Keratinocyte (primary cell): Measurements from ENCODE around the gene RAB3IL1.

Experiments used
- EZH2 ChIP-seq: IDR thresholded peaks from one replicate; pipeline ENCODE4 v1.6.1; 2012; ENCODE audit warnings: inconsistent platforms, mild to moderate bottlenecking, low read length, moderate library complexity
- TF ChIP-seq, protein P1 (sequence below), 3 experiments: IDR thresholded peaks in 1 of 3; conservative IDR thresholded peaks in 1 of 3; optimal IDR thresholded peaks in 1 of 3; 2 replicates in 2 of 3; 3 replicates in 1 of 3; pipeline versions ENCODE3 to v1.5.1; 2011; ENCODE audit warnings: low read length in 3 of 3, mild to moderate bottlenecking in 3 of 3, moderate library complexity in 2 of 3, control low read depth in 1 of 3, inconsistent platforms in 1 of 3; ENCODE audit not compliant: insufficient read depth in 2 of 3; ENCODE audit errors: extremely low read depth in 1 of 3

DNA sequence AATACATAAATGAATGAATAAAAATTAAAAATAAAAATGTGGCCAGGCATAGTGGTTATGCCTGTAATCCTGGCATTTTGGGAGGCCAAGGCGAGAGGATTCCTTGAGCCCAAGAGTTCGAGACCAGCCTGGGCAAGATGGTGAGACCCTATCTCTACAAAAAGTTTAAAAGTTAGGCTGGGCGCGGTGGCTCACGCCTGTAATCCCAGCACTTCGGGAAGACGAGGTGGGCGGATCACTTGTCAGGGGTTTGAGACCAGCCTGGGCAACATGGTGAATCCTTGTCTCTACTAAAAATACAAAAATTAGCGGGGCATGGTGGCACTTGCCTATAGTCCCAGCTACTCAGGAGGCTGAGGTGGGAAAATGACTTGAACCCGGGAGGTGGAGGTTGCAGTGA is 23.1 kb upstream of the RAB3IL1 start:
- TF ChIP-seq, protein P1, sequence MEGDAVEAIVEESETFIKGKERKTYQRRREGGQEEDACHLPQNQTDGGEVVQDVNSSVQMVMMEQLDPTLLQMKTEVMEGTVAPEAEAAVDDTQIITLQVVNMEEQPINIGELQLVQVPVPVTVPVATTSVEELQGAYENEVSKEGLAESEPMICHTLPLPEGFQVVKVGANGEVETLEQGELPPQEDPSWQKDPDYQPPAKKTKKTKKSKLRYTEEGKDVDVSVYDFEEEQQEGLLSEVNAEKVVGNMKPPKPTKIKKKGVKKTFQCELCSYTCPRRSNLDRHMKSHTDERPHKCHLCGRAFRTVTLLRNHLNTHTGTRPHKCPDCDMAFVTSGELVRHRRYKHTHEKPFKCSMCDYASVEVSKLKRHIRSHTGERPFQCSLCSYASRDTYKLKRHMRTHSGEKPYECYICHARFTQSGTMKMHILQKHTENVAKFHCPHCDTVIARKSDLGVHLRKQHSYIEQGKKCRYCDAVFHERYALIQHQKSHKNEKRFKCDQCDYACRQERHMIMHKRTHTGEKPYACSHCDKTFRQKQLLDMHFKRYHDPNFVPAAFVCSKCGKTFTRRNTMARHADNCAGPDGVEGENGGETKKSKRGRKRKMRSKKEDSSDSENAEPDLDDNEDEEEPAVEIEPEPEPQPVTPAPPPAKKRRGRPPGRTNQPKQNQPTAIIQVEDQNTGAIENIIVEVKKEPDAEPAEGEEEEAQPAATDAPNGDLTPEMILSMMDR (optimal IDR thresholded peaks at IDR 0.05 in 1 of 3, IDR thresholded peaks at IDR 0.05 in 1 of 3, conservative IDR thresholded peaks at IDR 0.05 in 1 of 3; ENCODE audit: extremely low read depth in 1 of 3, insufficient read depth in 2 of 3, low read length in 3 of 3) = no peak
- TF ChIP-seq EZH2 = no peak
